Panc1 (cell line): ENCODE results near the gene STK4.

Source experiments
- POLR2AphosphoS5 ChIP-seq: IDR thresholded peaks from 2 replicates; pipeline ENCODE4 v1.6.1; 2012; ENCODE audit warnings: mild to moderate bottlenecking, low read depth, low read length, moderate library complexity
- SIN3A ChIP-seq: IDR thresholded peaks from 2 replicates; pipeline ENCODE4 v1.6.1; 2012; ENCODE audit warnings: low read depth, mild to moderate bottlenecking, low read length, moderate library complexity, borderline replicate concordance; ENCODE audit not compliant: insufficient read depth
- TCF7L2 ChIP-seq: IDR thresholded peaks from 2 replicates; pipeline ENCODE4 v1.6.1; 2011; ENCODE audit warnings: mild to moderate bottlenecking, low read depth, low read length, inconsistent platforms
- TF ChIP-seq, protein P1 (sequence below): fragments of 450-650 bp; IDR thresholded peaks from 2 replicates; pipeline ENCODE4 v1.5.1; 2017; ENCODE audit warnings: mild to moderate bottlenecking
- TF ChIP-seq, protein P2 (sequence below), 2 experiments: IDR thresholded peaks; 2 replicates each; pipeline ENCODE4 v1.6.1; 2011 to 2012; ENCODE audit warnings: low read depth in 2 of 2, control low read depth in 1 of 2, low read length in 1 of 2, mild to moderate bottlenecking in 1 of 2, moderate library complexity in 1 of 2; ENCODE audit not compliant: insufficient read depth in 1 of 2

DNA sequence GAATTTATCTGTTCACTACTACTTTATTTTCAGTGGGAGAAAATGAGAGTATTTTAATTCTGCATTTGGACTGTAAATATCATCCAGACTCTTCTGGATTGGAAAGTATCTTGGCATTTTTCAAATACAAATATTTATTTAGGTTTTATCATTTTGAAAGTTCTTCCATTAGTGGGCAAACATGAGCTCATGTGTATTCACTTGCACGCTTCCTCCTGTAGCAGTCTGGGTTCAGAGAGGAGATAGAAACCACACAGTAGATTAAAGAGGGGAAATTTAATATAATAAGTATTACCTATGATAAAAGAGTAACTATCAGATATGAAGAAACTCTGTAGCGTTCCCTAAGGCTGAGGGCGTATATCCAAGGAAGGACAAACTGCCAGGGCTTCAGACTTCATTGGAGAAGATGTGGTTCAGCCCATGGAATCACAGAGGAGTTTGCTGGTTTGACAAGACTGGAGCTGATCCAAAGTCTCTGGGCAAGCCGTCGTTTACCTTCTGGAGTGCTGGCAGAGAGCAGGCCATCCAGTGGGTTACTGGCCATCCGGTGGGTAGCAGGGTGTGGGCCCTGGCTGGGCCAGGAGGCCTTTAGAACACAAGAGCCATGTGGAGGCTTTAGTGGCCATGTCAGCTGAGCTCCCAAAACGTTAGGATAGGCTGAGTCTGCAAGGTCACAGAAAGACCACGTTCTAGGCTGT is 90.3 kb downstream of the STK4 start:
- TF ChIP-seq, protein P1, sequence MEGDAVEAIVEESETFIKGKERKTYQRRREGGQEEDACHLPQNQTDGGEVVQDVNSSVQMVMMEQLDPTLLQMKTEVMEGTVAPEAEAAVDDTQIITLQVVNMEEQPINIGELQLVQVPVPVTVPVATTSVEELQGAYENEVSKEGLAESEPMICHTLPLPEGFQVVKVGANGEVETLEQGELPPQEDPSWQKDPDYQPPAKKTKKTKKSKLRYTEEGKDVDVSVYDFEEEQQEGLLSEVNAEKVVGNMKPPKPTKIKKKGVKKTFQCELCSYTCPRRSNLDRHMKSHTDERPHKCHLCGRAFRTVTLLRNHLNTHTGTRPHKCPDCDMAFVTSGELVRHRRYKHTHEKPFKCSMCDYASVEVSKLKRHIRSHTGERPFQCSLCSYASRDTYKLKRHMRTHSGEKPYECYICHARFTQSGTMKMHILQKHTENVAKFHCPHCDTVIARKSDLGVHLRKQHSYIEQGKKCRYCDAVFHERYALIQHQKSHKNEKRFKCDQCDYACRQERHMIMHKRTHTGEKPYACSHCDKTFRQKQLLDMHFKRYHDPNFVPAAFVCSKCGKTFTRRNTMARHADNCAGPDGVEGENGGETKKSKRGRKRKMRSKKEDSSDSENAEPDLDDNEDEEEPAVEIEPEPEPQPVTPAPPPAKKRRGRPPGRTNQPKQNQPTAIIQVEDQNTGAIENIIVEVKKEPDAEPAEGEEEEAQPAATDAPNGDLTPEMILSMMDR = no peak
- no peak for TF ChIP-seq POLR2AphosphoS5
- TF ChIP-seq, protein P2, sequence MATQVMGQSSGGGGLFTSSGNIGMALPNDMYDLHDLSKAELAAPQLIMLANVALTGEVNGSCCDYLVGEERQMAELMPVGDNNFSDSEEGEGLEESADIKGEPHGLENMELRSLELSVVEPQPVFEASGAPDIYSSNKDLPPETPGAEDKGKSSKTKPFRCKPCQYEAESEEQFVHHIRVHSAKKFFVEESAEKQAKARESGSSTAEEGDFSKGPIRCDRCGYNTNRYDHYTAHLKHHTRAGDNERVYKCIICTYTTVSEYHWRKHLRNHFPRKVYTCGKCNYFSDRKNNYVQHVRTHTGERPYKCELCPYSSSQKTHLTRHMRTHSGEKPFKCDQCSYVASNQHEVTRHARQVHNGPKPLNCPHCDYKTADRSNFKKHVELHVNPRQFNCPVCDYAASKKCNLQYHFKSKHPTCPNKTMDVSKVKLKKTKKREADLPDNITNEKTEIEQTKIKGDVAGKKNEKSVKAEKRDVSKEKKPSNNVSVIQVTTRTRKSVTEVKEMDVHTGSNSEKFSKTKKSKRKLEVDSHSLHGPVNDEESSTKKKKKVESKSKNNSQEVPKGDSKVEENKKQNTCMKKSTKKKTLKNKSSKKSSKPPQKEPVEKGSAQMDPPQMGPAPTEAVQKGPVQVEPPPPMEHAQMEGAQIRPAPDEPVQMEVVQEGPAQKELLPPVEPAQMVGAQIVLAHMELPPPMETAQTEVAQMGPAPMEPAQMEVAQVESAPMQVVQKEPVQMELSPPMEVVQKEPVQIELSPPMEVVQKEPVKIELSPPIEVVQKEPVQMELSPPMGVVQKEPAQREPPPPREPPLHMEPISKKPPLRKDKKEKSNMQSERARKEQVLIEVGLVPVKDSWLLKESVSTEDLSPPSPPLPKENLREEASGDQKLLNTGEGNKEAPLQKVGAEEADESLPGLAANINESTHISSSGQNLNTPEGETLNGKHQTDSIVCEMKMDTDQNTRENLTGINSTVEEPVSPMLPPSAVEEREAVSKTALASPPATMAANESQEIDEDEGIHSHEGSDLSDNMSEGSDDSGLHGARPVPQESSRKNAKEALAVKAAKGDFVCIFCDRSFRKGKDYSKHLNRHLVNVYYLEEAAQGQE (IDR thresholded peaks at IDR 0.05; ENCODE audit: insufficient read depth in 1 of 2, low read depth in 2 of 2, low read length in 1 of 2) = no peak
- no peak for TF ChIP-seq TCF7L2
- TF ChIP-seq SIN3A = no peak
